SK-N-SH treated with all-trans-retinoic acid at 6 μM for 48 hours (cell line): ENCODE data around the gene P2RX5.

Experiments
- ARNTL ChIP-seq: fragments of 450-650 bp; formaldehyde crosslinking; IDR thresholded peaks from 2 replicates; pipeline ENCODE4 v1.5.0; 2020; ENCODE audit warnings: low read depth, mild to moderate bottlenecking, moderate library complexity, borderline replicate concordance
- BACH2 ChIP-seq: fragments of 250-450 bp; sonication (Bioruptor Pico); IDR thresholded peaks from 2 replicates; pipeline ENCODE4 v1.9.0; 2021; ENCODE audit warnings: mild to moderate bottlenecking, borderline replicate concordance
- ESRRG ChIP-seq: fragments of 250-450 bp; sonication (Bioruptor Pico); IDR thresholded peaks from 2 replicates; pipeline ENCODE4 v1.6.1; 2021; ENCODE audit warnings: mild to moderate bottlenecking
- RARB ChIP-seq: fragments of 250-450 bp; sonication (Bioruptor Pico); IDR thresholded peaks from 2 replicates; pipeline ENCODE4 v1.8.0; 2021; ENCODE audit warnings: mild to moderate bottlenecking, moderate library complexity
- SNAI2 ChIP-seq: fragments of 250-450 bp; sonication (Bioruptor Pico); IDR thresholded peaks from 2 replicates; pipeline ENCODE4 v1.5.0; 2020; ENCODE audit warnings: mild to moderate bottlenecking, moderate library complexity
- TCF4 ChIP-seq: fragments of 250-450 bp; sonication (Bioruptor Pico); IDR thresholded peaks from 2 replicates; pipeline ENCODE4 v1.8.0; 2021; ENCODE audit warnings: mild to moderate bottlenecking, moderate library complexity, borderline replicate concordance
- ZC3H10 ChIP-seq: fragments of 250-450 bp; sonication (Bioruptor Pico); IDR thresholded peaks from 2 replicates; pipeline ENCODE4 v1.5.1; 2021; ENCODE audit warnings: mild to moderate bottlenecking, moderate library complexity
- ZFP30 ChIP-seq: fragments of 450-650 bp; formaldehyde crosslinking; IDR thresholded peaks from 2 replicates; pipeline ENCODE4 v1.5.0; 2022; ENCODE audit warnings: mild to moderate bottlenecking, moderate library complexity
- ZNF565 ChIP-seq: fragments of 450-650 bp; formaldehyde crosslinking; conservative IDR thresholded peaks from 2 replicates; pipeline ENCODE4 v1.5.0; 2020; ENCODE audit warnings: low read depth, mild to moderate bottlenecking, moderate library complexity
- TF ChIP-seq, protein P1 (sequence below): fragments of 250-450 bp; sonication (Bioruptor Pico); IDR thresholded peaks from 2 replicates; pipeline ENCODE4 v1.8.0; 2020; ENCODE audit warnings: mild to moderate bottlenecking, moderate library complexity, borderline replicate concordance
- TF ChIP-seq, protein P2 (sequence below): fragments of 250-450 bp; sonication (Bioruptor Pico); IDR thresholded peaks from 2 replicates; pipeline ENCODE4 v1.5.1; 2020; ENCODE audit warnings: low read depth, mild to moderate bottlenecking, moderate library complexity

GRCh38 chr17:3658784-3659449 lies 37.0 kb downstream of the P2RX5 start:
- TF ChIP-seq RARB, result no peak
- TF ChIP-seq TCF4 (CRISPR knock-in tag), result no peak
- TF ChIP-seq, protein P1, sequence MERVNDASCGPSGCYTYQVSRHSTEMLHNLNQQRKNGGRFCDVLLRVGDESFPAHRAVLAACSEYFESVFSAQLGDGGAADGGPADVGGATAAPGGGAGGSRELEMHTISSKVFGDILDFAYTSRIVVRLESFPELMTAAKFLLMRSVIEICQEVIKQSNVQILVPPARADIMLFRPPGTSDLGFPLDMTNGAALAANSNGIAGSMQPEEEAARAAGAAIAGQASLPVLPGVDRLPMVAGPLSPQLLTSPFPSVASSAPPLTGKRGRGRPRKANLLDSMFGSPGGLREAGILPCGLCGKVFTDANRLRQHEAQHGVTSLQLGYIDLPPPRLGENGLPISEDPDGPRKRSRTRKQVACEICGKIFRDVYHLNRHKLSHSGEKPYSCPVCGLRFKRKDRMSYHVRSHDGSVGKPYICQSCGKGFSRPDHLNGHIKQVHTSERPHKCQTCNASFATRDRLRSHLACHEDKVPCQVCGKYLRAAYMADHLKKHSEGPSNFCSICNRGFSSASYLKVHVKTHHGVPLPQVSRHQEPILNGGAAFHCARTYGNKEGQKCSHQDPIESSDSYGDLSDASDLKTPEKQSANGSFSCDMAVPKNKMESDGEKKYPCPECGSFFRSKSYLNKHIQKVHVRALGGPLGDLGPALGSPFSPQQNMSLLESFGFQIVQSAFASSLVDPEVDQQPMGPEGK (CRISPR knock-in tag), result no peak
- TF ChIP-seq BACH2 (CRISPR knock-in tag), result no peak
- no peak for TF ChIP-seq ZNF565
- TF ChIP-seq ARNTL (CRISPR knock-in tag), result no peak
- TF ChIP-seq, protein P2, sequence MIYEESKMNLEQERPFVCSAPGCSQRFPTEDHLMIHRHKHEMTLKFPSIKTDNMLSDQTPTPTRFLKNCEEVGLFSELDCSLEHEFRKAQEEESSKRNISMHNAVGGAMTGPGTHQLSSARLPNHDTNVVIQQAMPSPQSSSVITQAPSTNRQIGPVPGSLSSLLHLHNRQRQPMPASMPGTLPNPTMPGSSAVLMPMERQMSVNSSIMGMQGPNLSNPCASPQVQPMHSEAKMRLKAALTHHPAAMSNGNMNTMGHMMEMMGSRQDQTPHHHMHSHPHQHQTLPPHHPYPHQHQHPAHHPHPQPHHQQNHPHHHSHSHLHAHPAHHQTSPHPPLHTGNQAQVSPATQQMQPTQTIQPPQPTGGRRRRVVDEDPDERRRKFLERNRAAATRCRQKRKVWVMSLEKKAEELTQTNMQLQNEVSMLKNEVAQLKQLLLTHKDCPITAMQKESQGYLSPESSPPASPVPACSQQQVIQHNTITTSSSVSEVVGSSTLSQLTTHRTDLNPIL (CRISPR knock-in tag), result no peak
- no peak for TF ChIP-seq ZC3H10 (CRISPR knock-in tag)
- no peak for TF ChIP-seq SNAI2 (CRISPR knock-in tag)
- TF ChIP-seq ESRRG, result no peak
- no peak for TF ChIP-seq ZFP30
